ENCODE data around the gene RBM33.

Gene RBM33

DNA sequence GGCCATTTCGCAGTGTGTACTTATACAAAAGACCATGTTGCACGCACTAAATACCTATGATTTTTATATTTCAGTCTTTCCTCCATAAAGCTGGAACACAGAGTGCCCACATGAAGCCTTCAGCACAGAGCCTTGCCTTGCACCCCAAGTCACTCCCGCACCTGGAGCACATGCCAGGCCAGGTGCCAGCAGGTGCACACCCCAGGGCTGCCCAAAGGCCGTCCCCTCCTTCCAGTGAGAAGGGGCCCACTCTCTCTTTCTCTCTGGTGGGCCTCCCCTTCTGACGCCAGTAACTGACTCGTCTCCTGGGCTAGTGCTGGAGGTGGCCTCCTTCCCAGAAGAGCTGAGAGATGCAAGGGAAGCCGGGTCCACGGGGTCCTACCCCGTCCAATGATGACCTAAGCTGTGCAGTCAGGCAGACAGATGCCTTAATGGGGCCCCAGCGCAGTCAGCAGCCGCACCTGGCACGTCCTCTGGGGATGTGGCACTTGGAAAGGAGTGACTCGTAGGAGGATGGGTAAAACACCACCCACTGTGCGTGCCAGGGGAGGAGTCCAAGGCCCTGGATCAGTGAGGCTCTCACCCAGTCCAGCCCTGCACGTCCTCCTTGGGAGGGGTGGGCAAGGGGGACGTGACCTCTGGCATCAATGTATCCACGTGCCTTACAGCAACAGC is 185.5 kb downstream of the RBM33 start:
- no peak for DNase-seq (ENCODE audit: low read depth)
